ENCODE measurements around the gene TBL1X. TPM values are rescaled to one million over a fixed set of nuclear protein-coding genes. Genes with fewer than 3 reads are reported as not detected.

TBL1X gene
- total RNA-seq, 1 experiment from 2014 or later = 14.6 TPM

DNA sequence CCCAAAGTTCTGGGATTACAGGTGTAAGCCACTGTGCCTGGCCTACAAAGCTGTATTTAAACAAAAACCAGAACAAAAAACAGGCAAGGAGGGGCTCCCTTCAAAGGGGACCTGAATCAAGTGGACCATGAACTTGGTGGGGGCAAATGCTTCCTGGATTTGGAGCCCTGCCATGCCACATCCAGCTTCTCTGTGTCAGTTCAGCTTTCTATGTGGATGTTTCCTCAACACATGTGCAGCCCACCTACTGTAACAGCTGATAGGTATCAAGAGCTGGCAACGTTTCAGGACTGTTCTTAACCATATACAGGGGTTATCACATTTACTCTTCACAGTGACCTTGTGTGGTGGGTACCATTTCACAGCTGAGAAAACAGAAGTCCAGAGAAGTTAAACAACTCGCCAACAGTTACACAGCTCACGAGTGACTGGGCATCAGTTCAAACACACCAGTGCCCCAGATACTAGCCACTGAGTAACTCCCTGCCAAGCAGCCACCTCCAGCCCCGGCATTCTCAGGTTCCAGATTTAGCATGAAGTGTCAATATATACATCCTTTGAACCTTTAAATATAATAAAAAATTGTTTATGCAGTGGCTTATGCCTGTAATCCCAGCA, 293.3 kb downstream of the TBL1X start:
- DNase-seq (ENCODE audit: low read depth, low spot score) = no peak
- BruUV-seq (replicated peaks) = no TSS peak

DNA sequence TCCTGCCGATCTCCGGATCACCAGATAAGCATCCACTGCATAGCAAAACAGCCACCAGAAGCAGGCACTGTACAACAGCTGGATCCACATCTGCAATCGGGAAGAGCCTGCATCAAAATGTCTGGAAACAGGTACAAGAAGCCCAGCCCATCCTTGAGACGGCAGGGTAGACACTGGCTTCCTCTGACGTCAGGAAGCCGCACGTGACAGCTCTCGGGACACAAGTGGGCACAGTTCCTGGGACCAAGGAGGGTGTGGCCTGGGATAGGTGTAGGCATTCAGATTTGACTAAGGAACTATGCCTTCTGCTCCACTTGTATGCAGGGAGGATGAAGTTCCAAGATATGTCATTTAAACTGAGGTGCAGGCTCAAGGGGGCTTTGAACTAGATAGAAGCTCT, 294.5 kb downstream of the TBL1X start:
- in situ Hi-C loops (cut with HindIII; ENCODE audit: low pct_unique_long_range_greater_than_20kb, low sequenced_read_pairs) (no loop called here), intact Hi-C loops (cut with micrococcal nuclease; ENCODE audit: unreplicated experiment) (no loop called here)
- no TSS peak for BruUV-seq (replicated peaks)
- Histone ChIP-seq H3K9me3 (ENCODE audit: control insufficient read depth, insufficient read depth, low read depth, low read length) (no peaks in the 10 kb centered on the region), H3K4me3 (ENCODE audit: low read depth in 2 of 2, low read length in 2 of 2) (no peak overlapping the region), H3K27me3 (ENCODE audit: control insufficient read depth, insufficient read depth, low read length) (no peaks in the 10 kb centered on the region), H3K36me3 (ENCODE audit: control insufficient read depth, insufficient read depth, low read length) (no peaks in the 10 kb centered on the region), H3K27ac (ENCODE audit: low read length) (no peak overlapping the region), H3K4me1 (ENCODE audit: control insufficient read depth, insufficient read depth, low read length) (no peaks in the 10 kb centered on the region)
- no peak for DNase-seq (ENCODE audit: low read depth, low spot score)
- ChIA-PET CTCF (no interaction called here), POLR2A (no interaction called here)
- no peak for ATAC-seq
- no peak for TF ChIP-seq TCF7L2 (IDR thresholded peaks at IDR 0.05; ENCODE audit: low read depth, low read length)
- no peak for TF ChIP-seq SIN3A (IDR thresholded peaks at IDR 0.05; ENCODE audit: borderline replicate concordance, insufficient read depth, low read depth, low read length)
- TF ChIP-seq POLR2AphosphoS5 (IDR thresholded peaks at IDR 0.05; ENCODE audit: low read depth, low read length) = no peak
- TF ChIP-seq, protein P1, sequence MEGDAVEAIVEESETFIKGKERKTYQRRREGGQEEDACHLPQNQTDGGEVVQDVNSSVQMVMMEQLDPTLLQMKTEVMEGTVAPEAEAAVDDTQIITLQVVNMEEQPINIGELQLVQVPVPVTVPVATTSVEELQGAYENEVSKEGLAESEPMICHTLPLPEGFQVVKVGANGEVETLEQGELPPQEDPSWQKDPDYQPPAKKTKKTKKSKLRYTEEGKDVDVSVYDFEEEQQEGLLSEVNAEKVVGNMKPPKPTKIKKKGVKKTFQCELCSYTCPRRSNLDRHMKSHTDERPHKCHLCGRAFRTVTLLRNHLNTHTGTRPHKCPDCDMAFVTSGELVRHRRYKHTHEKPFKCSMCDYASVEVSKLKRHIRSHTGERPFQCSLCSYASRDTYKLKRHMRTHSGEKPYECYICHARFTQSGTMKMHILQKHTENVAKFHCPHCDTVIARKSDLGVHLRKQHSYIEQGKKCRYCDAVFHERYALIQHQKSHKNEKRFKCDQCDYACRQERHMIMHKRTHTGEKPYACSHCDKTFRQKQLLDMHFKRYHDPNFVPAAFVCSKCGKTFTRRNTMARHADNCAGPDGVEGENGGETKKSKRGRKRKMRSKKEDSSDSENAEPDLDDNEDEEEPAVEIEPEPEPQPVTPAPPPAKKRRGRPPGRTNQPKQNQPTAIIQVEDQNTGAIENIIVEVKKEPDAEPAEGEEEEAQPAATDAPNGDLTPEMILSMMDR (IDR thresholded peaks at IDR 0.05) = no peak
- TF ChIP-seq, protein P2, sequence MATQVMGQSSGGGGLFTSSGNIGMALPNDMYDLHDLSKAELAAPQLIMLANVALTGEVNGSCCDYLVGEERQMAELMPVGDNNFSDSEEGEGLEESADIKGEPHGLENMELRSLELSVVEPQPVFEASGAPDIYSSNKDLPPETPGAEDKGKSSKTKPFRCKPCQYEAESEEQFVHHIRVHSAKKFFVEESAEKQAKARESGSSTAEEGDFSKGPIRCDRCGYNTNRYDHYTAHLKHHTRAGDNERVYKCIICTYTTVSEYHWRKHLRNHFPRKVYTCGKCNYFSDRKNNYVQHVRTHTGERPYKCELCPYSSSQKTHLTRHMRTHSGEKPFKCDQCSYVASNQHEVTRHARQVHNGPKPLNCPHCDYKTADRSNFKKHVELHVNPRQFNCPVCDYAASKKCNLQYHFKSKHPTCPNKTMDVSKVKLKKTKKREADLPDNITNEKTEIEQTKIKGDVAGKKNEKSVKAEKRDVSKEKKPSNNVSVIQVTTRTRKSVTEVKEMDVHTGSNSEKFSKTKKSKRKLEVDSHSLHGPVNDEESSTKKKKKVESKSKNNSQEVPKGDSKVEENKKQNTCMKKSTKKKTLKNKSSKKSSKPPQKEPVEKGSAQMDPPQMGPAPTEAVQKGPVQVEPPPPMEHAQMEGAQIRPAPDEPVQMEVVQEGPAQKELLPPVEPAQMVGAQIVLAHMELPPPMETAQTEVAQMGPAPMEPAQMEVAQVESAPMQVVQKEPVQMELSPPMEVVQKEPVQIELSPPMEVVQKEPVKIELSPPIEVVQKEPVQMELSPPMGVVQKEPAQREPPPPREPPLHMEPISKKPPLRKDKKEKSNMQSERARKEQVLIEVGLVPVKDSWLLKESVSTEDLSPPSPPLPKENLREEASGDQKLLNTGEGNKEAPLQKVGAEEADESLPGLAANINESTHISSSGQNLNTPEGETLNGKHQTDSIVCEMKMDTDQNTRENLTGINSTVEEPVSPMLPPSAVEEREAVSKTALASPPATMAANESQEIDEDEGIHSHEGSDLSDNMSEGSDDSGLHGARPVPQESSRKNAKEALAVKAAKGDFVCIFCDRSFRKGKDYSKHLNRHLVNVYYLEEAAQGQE (IDR thresholded peaks at IDR 0.05; ENCODE audit: insufficient read depth in 1 of 2, low read depth in 2 of 2, low read length in 1 of 2) = no peak

More for the DNA sequence above, 293.3 kb downstream of the TBL1X start:
- no peak for ATAC-seq
- Histone ChIP-seq H3K4me1 (ENCODE audit: control insufficient read depth, insufficient read depth, low read length) (no peaks in the 10 kb centered on the region), H3K4me3 (ENCODE audit: low read depth in 2 of 2, low read length in 2 of 2) (no peak overlapping the region), H3K27me3 (ENCODE audit: control insufficient read depth, insufficient read depth, low read length) (no peaks in the 10 kb centered on the region), H3K36me3 (ENCODE audit: control insufficient read depth, insufficient read depth, low read length) (no peaks in the 10 kb centered on the region), H3K9me3 (ENCODE audit: control insufficient read depth, insufficient read depth, low read depth, low read length) (no peaks in the 10 kb centered on the region), H3K27ac (ENCODE audit: low read length) (no peak overlapping the region)
- TF ChIP-seq TCF7L2 (IDR thresholded peaks at IDR 0.05; ENCODE audit: low read depth, low read length) (no peak), POLR2AphosphoS5 (IDR thresholded peaks at IDR 0.05; ENCODE audit: low read depth, low read length) (no peak)
- in situ Hi-C loops (cut with HindIII; ENCODE audit: low pct_unique_long_range_greater_than_20kb, low sequenced_read_pairs) (no loop called here), intact Hi-C loops (cut with micrococcal nuclease; ENCODE audit: unreplicated experiment) (no loop called here)
- POLR2A ChIA-PET = no interaction called here
- CTCF ChIA-PET = no interaction called here

DNA sequence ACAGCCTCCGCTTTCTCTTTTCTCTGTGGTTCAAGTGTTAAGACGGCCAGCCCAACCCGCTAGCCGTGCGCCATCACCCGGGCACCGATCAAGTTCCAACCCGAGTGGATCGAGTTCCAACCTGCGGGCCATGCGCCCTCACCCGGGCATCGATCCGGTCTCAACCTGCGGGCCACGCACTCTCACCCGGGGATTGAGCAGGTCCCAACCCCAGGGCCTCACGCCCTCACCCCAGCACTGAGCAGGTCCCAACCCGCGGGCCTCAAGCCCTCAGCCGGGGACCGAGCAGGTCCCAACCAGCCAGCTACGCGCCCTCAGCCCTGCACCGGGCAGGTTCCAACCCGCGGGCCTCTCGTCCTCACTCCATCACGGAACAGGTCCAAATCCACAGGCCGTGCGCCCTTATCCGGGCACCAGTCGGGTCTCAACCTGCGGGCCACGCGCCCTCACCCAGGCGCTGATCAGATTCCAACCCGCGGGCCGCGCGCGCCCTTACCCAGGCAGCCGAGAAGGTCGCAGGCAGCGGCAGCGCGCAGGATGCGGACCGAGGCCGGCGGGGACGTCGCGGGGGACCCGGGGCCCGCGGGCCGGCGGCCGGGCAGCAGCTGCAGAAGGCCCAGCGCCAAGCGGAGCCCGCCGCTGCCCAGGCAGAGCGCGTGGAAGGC, 300.3 kb downstream of the TBL1X start:
- POLR2A ChIA-PET = no interaction called here
- H3K27me3 ChIP-seq (ENCODE audit: control insufficient read depth, insufficient read depth, low read length) = no peaks in the 10 kb centered on the region
- no peaks in the 10 kb centered on the region for H3K36me3 ChIP-seq (ENCODE audit: control insufficient read depth, insufficient read depth, low read length)
- BruUV-seq (replicated peaks) = no TSS peak
- H3K9me3 ChIP-seq (ENCODE audit: control insufficient read depth, insufficient read depth, low read depth, low read length) = no peaks in the 10 kb centered on the region
- H3K4me1 ChIP-seq (ENCODE audit: control insufficient read depth, insufficient read depth, low read length) = no peaks in the 10 kb centered on the region
- ATAC-seq (no peak), DNase-seq (ENCODE audit: low read depth, low spot score) (no peak)
- TF ChIP-seq POLR2AphosphoS5 (IDR thresholded peaks at IDR 0.05; ENCODE audit: low read depth, low read length) = no peak
- TF ChIP-seq, protein P2 (IDR thresholded peaks at IDR 0.05; ENCODE audit: insufficient read depth in 1 of 2, low read depth in 2 of 2, low read length in 1 of 2) = no peak
- CTCF ChIA-PET = no interaction called here
- in situ Hi-C loops (cut with HindIII; ENCODE audit: low pct_unique_long_range_greater_than_20kb, low sequenced_read_pairs) = no loop called here
- no peak overlapping the region for H3K27ac ChIP-seq (ENCODE audit: low read length)
- no peak overlapping the region for H3K4me3 ChIP-seq (ENCODE audit: low read depth in 2 of 2, low read length in 2 of 2)
- intact Hi-C loops (cut with micrococcal nuclease; ENCODE audit: unreplicated experiment) = no loop called here
